Thoracic aorta (tissue), 2 donors: ENCODE measurements around the gene PAPPA2. TPM values are rescaled to one million over a fixed set of nuclear protein-coding genes. Genes with fewer than 3 reads are reported as not detected.
"Not testable (repeated sequence)": the region's sequence is repeated elsewhere in the genome, so short reads cannot be mapped to it uniquely, and the experiment has no call there.

ENCODE experiments used
- ATAC-seq: fragments of 150-250 bp; one replicate; pipeline ENCODE4 v1.8.0; 2017; ENCODE audit warnings: low read depth; ENCODE audit not compliant: insufficient number of reproducible peaks, low FRiP score
- DNase-seq: peaks from one replicate; pipeline ENCODE4 v3.0.0-alpha.2; 2020; ENCODE audit warnings: low spot score
- H3K27ac ChIP-seq, 2 donors: fragments of 200-600 bp; sonication (generic); 1 replicate in 1 of 2; 2 replicates in 1 of 2; pipeline ENCODE4 v1.5.1; 2016; ENCODE audit warnings: mild to moderate bottlenecking in 2 of 2, moderate library complexity in 2 of 2
- H3K27me3 ChIP-seq: fragments of 200-600 bp; sonication (generic); replicated peaks from 2 replicates; pipeline ENCODE4 v1.6.0; 2016; ENCODE audit warnings: mild to moderate bottlenecking; ENCODE audit not compliant: insufficient read depth
- H3K36me3 ChIP-seq: fragments of 200-600 bp; sonication (generic); one replicate; pipeline ENCODE4 v1.5.1; 2016
- H3K4me1 ChIP-seq, 2 donors: fragments of 200-600 bp; sonication (generic); 1 replicate in 1 of 2; 2 replicates in 1 of 2; pipeline versions ENCODE4 v1.5.1 to v1.6.0; 2016; ENCODE audit warnings: low read depth in 2 of 2, mild to moderate bottlenecking in 1 of 2; ENCODE audit not compliant: control insufficient read depth in 1 of 2
- H3K4me3 ChIP-seq: fragments of 200-600 bp; sonication (generic); 2 replicates; pipeline ENCODE4 v1.5.1; 2016; ENCODE audit warnings: mild to moderate bottlenecking
- H3K9me3 ChIP-seq: fragments of 200-600 bp; sonication (generic); 2 replicates; pipeline ENCODE4 v1.5.1; 2016
- CTCF ChIP-seq: fragments of 200-600 bp; sonication (generic); IDR thresholded peaks from one replicate; pipeline ENCODE4 v1.5.1; 2019; ENCODE audit warnings: antibody characterized with exemption
- total RNA-seq, 2 donors: library from RNA; depleted of rRNA; stranded (reverse); fragments of >200 nt; gene quantifications; one replicate each; pipeline versions ENCODE4 v1.1.0 to v1.2.3, GENCODE V29; 2016

Gene PAPPA2
- total RNA-seq: 1 to 10 TPM; 1.1 to 2.0 TPM

- Histone ChIP-seq H3K4me3 (no peak within 1 kb of the TSS), H3K4me1 (no peaks in the 10 kb centered on the region), H3K27ac (no peak within 1 kb of the TSS), H3K27me3 (no peaks in the 10 kb centered on the region), H3K36me3 (no peaks in the 10 kb centered on the region), H3K9me3 (peaks cover 3% of the 10 kb centered on the region)
- DNase-seq: no peak
- TF ChIP-seq CTCF: no peak
- no peak for ATAC-seq
These were observed at the start of gene PAPPA2 for GRCh38 chr1:176462674-176463378. Gene PAPPA2, plus strand, starts transcription at chr1:176463175. Its CDS starts 93,148 bp downstream, at chr1:176556323.

GRCh38 chr1:176416777-176417176 lies 46.2 kb upstream of the PAPPA2 start:
- DNase-seq (no peak), ATAC-seq (no peak)
- H3K36me3 ChIP-seq: no peaks in the 10 kb centered on the region
- H3K4me3 ChIP-seq: no peak overlapping the region
- H3K9me3 ChIP-seq: no peaks in the 10 kb centered on the region
- H3K27me3 ChIP-seq: no peaks in the 10 kb centered on the region
- no peak for TF ChIP-seq CTCF
- H3K4me1 ChIP-seq: no peaks in the 10 kb centered on the region
- no peak overlapping the region for H3K27ac ChIP-seq

GRCh38 chr1:176419608-176420007 lies 43.4 kb upstream of the PAPPA2 start:
- not testable (repeated sequence) for H3K27me3 ChIP-seq, H3K9me3 ChIP-seq, H3K4me3 ChIP-seq, H3K27ac ChIP-seq, DNase-seq, H3K36me3 ChIP-seq, ATAC-seq, H3K4me1 ChIP-seq

- Histone ChIP-seq H3K9me3 (no peaks in the 10 kb centered on the region), H3K36me3 (no peaks in the 10 kb centered on the region), H3K4me3 (no peak overlapping the region), H3K4me1 (no peaks in the 10 kb centered on the region), H3K27ac (no peak overlapping the region), H3K27me3 (no peaks in the 10 kb centered on the region)
- no peak for TF ChIP-seq CTCF
- DNase-seq (no peak), ATAC-seq (no peak)
These were observed 28.7 kb upstream of the PAPPA2 start for GRCh38 chr1:176434234-176434633.

GRCh38 chr1:176436251-176436650 lies 26.7 kb upstream of the PAPPA2 start:
- TF ChIP-seq CTCF: no peak
- Histone ChIP-seq H3K27ac (no peak overlapping the region), H3K36me3 (no peaks in the 10 kb centered on the region), H3K9me3 (no peaks in the 10 kb centered on the region), H3K4me3 (no peak overlapping the region), H3K4me1 (no peaks in the 10 kb centered on the region), H3K27me3 (no peaks in the 10 kb centered on the region)
- DNase-seq (no peak), ATAC-seq (no peak)

GRCh38 chr1:176440176-176440575 lies 22.8 kb upstream of the PAPPA2 start:
- no peak for TF ChIP-seq CTCF
- Histone ChIP-seq H3K4me3 (no peak overlapping the region), H3K36me3 (no peaks in the 10 kb centered on the region), H3K27me3 (no peaks in the 10 kb centered on the region), H3K4me1 (no peaks in the 10 kb centered on the region), H3K27ac (no peak overlapping the region), H3K9me3 (no peaks in the 10 kb centered on the region)
- DNase-seq: no peak
- ATAC-seq: no peak
